Stimulated activated CD8-positive, alpha-beta memory T cell treated with anti-CD3 and anti-CD28 coated beads, Interleukin-4, amount 100 ng/mL, for 1 hour (primary cell): ENCODE measurements around the gene RGPD3.
"Not testable (repeated sequence)": the region's sequence is repeated elsewhere in the genome, so short reads cannot be mapped to it uniquely, and the experiment has no call there.

ENCODE experiments used
- DNase-seq, 2 donors: peaks; one replicate each; pipeline ENCODE4 v3.0.0-alpha.2; 2020; ENCODE audit warnings: low read depth in 2 of 2, low spot score in 1 of 2

The RGPD3 gene

GRCh38 chr2:106486551-106487385 is 18.6 kb upstream of the RGPD3 start, which contains the start of gene CD8B2:
TSS of gene CD8B2 (plus strand) at chr2:106487364. CDS start at chr2:106487427, 63 bp downstream.
- not testable (repeated sequence) for DNase-seq

- DNase-seq = not testable (repeated sequence)
Observed at GRCh38 chr2:106479563-106479962, 11.3 kb upstream of the RGPD3 start.

DNA sequence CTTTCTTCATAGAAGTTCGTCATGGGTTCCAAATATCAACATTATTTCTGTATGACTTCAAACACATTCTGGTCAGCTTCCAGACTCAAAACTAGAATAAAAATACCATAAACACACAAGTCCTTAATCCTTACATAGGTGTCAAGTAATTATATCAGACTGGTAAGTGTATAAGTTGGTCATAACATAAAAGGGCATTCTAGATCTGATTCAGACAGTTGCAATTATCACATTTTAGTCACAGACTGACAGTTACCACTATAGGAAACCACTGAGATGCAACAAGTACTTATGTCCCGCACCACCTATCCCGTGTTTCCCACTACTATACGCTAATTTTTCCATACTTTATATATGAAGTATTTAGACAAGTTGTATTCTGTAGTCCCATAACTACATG is 9.4 kb upstream of the RGPD3 start:
- not testable (repeated sequence) for DNase-seq

GRCh38 chr2:106470658-106471057 is 2.4 kb upstream of the RGPD3 start:
- peak in 1 of 2 donors; percentile 19 for DNase-seq

- not testable (repeated sequence) for DNase-seq
Observed at GRCh38 chr2:106467516-106467915, 697 bp downstream of the RGPD3 start.

GRCh38 chr2:106461882-106462281 is 6.3 kb downstream of the RGPD3 start:
- DNase-seq = not testable (repeated sequence)

GRCh38 chr2:106390680-106391079 is 77.5 kb downstream of the RGPD3 start:
- not testable (repeated sequence) for DNase-seq

GRCh38 chr2:106388814-106389410 is 79.3 kb downstream of the RGPD3 start:
- DNase-seq = not testable (repeated sequence)

- DNase-seq = not testable (repeated sequence)
Observed at GRCh38 chr2:106384548-106384947, 83.7 kb downstream of the RGPD3 start.

DNA sequence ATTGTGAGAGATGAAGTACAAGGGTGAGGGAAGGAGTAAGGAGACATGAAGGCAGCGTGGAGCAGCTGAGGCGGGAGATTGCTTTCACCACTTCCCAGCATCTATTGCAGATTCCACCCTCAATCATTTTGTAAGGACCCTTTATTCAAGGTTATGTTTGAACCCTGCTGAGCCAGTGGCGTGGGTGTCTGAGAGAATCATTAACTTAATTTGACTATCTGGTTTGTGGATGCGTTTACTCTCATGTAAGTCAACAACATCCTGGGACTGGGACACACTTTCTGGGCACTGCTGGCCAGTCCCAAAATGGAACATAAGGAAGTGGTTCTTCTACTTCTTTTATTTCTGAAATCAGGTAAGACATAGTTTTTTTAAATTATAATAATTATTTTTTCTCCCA is 86.3 kb downstream of the RGPD3 start:
- not testable (repeated sequence) for DNase-seq

GRCh38 chr2:106379567-106379966 is 88.6 kb downstream of the RGPD3 start:
- not testable (repeated sequence) for DNase-seq

DNA sequence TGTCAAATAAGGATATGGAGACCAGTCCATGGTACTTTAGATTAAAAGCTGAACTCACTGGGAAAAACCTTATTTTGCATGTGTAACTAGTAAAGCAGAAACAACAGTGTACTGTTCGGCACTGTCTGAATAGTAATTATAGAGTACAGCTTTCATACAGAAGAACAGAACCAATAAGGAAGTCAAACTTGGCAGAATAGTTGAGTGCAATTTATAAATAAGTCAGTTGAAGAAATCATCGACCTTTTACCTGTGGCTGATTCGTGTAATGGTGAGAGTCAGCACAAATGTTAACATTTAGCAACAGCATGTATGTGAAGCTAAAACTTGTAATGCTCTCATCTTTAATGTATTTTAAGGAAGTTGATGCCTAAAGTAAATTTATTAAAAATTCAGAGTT is 99.0 kb downstream of the RGPD3 start:
- DNase-seq = not testable (repeated sequence)

DNA sequence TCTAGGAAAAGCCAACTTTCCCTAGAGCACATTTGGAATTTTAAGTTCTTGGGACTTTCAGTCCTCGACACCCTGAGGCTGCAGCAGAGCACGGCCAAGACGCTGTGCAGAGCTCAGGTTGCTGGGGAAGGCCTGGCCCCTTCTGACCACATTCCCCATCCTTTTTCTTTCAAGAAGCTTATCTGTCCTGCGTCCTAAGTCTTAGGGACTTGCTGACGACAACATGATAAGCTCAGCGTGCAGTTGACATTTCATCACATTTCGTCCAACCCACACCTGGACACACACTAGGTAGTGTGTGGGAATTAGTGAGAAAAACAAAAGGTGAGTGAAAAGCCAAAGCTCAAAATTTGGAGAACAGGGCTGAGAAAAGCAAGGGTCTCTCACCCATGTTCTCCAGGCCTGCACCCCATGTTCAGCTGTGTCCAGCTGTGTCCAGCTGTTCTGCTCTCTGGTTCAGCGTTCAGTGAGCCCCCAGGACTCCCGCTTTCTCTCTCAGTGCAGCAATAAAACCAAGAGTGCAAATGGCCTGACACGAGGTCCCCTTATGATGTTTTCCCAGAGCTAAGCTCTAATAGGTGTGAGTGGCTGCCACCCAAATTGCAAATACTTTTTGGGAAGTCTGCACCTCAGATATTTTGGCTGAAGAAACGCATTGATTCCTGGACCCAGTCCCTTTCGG is 101.9 kb downstream of the RGPD3 start:
- no peak for DNase-seq

DNA sequence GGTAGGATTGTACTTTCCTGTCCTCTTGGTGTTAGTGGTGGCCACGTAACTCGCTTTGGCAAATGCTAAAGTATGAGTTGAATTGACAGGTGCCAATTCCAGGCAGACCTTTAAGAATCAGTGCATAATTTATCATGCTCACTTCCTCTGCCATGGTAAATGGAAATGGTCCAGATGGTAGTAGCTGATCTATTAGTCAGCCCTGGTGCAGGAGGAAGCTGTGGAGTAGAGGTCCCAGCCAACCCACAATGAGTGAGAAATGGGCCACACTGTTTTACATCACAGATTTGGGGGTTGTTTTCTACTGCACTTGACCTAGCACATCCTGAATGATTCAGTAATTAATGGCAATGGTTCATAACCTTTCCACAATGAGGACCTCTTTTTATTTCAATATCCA is 104.4 kb downstream of the RGPD3 start:
- no peak for DNase-seq

DNA sequence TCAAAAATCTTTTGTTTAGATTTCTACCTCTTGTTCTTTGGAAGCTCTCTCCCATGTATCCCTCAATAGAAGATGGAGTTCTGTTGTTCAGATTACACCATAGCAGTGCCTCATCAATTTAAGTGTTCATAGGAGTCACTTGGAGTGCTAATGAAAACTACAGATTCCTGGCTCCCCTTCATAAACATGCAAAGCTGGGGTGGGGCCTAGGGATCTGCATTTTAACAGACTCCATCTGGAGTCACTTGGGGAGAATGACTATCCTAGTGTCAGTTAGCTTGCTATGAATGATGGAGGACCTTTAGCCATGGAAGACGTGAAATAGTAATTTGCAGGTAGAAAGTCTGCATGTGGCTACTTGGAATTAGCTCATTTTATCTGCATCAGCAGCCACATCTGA is 105.4 kb downstream of the RGPD3 start:
- no peak for DNase-seq

- DNase-seq = no peak
Observed at GRCh38 chr2:106359512-106359911, 108.7 kb downstream of the RGPD3 start.

GRCh38 chr2:106358521-106358920 is 109.7 kb downstream of the RGPD3 start:
- no peak for DNase-seq

DNA sequence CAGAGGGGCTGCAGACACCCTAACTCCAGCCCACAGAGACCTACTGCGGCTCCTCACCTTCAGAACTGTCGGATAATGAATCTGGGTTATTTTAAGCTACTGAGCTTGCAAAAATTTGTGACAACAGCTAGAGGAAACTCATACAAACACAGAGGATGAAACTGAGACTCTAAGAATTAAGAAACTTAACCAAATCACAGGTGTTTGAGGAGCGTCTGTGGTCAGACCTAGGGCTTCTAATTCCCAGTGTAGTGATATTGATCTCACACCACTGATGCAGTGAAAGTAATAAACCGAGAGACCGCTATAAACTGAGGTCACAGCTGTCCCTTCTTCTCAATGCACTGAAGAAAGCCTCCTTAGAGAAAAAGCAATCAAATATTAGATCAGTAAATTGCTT is 110.1 kb downstream of the RGPD3 start:
- DNase-seq = no peak

- DNase-seq = no peak
Observed at GRCh38 chr2:106356291-106356690, 111.9 kb downstream of the RGPD3 start.

DNA sequence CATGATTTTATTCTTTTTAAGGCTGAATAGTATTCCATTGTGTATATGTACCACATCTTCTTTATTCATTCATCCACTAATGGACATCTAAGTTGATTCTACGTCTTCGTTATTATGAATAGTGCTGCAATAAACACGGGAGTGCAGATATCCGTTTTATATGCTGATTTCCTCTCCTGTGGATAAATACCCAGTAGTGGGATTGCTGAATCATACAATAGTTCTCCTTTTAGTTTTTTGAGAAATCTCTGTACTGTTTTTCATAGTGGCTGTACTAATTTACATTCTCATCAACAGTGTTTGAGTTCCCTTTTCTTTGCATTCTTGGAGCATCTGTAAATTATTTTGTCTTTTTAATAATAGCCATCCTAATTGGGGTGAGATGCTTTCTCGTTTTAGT is 114.5 kb downstream of the RGPD3 start:
- DNase-seq = no peak

- DNase-seq = no peak
Observed at GRCh38 chr2:106350980-106351379, 117.2 kb downstream of the RGPD3 start.

DNA sequence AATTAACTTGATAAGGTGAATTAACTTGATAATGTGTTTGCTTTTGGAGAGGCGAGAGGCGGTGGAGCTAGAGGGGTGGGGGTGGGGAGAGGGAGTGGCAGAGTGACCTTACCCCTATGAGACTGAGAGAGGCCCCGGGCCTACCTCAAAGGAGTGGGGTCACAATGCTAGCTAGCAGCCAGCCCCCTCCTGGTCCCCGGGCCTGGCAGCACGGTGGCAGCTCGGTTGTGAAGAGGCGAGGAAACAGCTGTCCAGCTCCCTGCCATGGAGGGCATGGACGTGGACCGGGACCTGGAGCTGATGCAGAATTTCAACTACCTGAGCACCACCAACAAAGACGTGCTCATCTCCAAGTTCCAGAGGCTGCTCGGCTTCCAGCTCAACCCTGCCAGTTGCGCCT is 123.9 kb downstream of the RGPD3 start:
- DNase-seq = no peak
